C4-2B (cell line): ENCODE measurements around the gene FGGY.
"Not testable (repeated sequence)": the region's sequence is repeated elsewhere in the genome, so short reads cannot be mapped to it uniquely, and the experiment has no call there.

Experiments
- H3K27ac ChIP-seq: fragments of 450-650 bp; 2 replicates; pipeline ENCODE4 v1.5.1; 2017
- ZFX ChIP-seq: fragments of 450-650 bp; IDR thresholded peaks from 2 replicates; pipeline ENCODE4 v1.6.1; 2017
- TF ChIP-seq, protein P1 (sequence below): fragments of 450-650 bp; conservative IDR thresholded peaks from 2 replicates; pipeline ENCODE4 v1.5.1; 2017; ENCODE audit warnings: mild to moderate bottlenecking

Gene FGGY

DNA sequence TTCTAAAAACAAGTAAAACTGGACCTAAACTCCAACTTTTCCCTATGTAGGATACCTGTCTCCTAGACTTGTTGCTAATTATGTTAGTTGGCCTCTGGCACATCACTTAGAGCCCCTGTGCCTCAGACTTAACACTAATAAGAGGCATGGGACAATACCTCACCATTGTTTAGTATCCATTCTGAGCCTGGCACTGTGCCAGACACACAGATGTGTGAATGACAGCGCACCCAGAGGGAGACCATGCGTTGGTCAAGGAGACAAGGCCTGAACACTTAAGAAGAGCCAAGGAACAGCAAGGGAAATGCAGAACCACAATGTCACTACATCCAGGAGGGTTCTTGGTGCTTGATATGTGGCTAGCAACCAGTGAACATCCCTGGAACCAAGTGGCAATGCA lies 189.1 kb downstream of the FGGY start:
- H3K27ac ChIP-seq = no peak overlapping the region
- no peak for TF ChIP-seq ZFX
- TF ChIP-seq, protein P1, sequence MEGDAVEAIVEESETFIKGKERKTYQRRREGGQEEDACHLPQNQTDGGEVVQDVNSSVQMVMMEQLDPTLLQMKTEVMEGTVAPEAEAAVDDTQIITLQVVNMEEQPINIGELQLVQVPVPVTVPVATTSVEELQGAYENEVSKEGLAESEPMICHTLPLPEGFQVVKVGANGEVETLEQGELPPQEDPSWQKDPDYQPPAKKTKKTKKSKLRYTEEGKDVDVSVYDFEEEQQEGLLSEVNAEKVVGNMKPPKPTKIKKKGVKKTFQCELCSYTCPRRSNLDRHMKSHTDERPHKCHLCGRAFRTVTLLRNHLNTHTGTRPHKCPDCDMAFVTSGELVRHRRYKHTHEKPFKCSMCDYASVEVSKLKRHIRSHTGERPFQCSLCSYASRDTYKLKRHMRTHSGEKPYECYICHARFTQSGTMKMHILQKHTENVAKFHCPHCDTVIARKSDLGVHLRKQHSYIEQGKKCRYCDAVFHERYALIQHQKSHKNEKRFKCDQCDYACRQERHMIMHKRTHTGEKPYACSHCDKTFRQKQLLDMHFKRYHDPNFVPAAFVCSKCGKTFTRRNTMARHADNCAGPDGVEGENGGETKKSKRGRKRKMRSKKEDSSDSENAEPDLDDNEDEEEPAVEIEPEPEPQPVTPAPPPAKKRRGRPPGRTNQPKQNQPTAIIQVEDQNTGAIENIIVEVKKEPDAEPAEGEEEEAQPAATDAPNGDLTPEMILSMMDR = no peak

DNA sequence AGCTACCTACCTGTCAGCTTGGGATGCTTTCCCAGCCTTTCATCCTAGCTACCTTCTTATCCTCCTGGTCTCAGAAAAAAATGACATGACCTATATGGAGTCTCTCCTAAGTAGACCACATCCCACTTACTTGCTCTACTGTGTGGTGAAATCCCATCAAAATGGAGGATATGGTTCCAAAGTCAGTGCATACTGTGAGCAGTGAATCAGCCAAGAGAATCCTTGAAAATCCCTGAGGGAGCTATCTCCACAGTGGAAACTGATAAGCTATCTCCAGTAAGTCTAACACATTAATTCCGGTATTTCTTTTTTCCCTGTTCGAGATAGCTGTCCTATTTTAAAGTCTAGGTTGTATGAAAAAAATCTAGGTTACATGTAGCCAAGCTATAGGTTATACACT lies 189.7 kb downstream of the FGGY start:
- TF ChIP-seq, protein P1 = no peak
- TF ChIP-seq ZFX = no peak
- H3K27ac ChIP-seq = no peak overlapping the region

DNA sequence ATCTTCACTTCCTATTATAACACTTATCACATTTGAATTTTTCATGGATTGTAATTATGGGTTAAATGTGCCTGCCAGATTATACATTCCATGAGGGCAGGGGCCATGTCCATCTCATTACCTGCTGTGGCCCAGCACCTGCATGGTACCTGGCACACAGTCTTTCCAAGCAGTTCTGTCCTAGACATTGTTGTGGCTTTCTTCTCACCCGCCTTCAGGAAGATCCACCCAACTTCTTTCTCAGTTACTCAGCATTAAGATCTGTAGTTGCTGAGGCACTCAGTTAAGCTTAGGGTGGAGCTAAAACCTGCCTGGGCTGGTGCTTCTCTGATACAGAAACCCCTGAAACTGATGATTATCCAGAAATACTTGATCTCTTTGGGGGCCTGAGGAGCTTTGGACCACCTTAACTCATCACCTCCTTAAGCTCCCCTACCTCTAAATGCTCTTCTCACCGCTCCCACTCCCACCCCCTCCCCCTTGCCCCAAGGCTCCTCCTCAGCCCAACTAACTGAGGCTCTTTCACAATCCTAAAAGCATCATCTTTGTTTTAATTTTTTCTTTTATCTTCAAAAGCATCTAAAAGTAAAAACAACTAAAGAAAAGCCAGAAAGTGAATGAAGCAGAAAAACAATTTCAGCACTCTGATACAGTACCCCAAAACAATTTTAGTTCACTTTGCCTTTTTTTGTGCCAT lies 190.6 kb downstream of the FGGY start:
- no peak for TF ChIP-seq ZFX
- TF ChIP-seq, protein P1 = no peak
- H3K27ac ChIP-seq = no peak overlapping the region

DNA sequence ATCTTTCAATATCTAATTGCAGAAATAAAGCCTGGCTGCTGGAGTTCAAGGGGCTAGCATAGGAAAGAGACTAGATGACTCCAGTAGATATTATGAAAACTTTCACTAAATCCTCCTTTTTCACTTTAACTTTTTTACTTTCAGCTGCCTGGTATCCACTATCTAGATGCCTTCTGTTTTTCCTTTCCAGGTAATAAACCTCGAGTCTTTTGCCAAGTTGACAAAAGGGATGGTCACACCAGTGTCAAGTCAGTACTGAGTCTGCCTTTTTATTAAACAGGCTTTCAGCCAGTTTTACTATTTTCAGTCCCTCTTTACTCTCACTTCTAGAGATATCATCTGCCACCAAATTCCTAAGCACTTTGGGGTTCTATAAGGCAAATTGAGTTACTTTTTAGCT lies 195.6 kb downstream of the FGGY start:
- no peak overlapping the region for H3K27ac ChIP-seq
- TF ChIP-seq ZFX = no peak
- TF ChIP-seq, protein P1 = no peak

DNA sequence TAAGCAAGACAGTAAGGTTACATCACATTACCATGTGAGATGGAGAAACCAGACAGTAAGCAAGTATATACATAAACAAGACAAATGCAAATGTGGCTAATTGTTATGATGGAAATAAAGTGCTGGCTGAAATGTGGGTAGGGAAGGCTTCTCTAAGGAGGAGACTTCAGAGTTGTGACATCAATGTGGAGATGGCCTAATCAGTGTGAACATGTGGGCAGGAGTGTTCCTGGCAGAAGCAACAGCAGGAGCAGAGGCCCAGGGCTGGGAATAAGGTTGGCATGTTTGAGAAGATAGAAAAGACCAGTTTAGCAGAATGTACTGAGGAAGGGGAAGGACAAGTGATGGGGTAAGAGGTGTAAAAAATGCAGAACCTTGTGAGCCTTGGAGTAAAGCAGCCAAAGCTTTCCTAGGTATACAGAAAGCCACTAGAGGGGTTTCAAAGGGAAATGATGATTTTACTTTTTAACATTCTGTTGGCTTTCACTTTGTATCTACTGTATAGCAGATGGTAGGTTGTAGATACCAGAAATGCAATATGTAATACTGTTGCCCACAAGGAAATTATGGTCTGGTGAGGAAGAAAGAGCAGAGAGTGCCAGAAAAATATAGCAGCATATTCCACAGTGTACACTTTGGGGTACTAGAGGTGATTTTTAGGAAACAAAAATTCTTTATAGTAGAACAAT lies 197.4 kb downstream of the FGGY start:
- no peak overlapping the region for H3K27ac ChIP-seq
- no peak for TF ChIP-seq ZFX
- TF ChIP-seq, protein P1 = no peak

DNA sequence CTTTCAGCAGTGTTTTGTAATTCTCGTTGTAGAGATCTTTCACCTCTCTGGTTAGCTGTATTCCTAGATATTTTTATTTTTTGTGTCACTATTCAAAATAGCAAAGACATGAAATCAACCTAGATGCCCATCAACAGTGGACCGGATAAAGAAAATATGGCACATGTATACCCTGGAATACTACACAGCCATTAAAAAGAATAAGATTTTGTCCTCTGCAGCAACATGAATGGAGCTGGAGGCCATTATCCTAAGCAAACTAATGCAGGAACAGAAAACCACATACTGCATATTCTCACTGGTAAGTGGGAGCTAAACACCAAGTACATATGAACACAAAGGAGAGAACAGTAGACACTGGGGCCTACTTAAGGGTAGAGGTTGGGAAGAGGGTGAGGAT lies 199.3 kb downstream of the FGGY start:
- not testable (repeated sequence) for H3K27ac ChIP-seq

DNA sequence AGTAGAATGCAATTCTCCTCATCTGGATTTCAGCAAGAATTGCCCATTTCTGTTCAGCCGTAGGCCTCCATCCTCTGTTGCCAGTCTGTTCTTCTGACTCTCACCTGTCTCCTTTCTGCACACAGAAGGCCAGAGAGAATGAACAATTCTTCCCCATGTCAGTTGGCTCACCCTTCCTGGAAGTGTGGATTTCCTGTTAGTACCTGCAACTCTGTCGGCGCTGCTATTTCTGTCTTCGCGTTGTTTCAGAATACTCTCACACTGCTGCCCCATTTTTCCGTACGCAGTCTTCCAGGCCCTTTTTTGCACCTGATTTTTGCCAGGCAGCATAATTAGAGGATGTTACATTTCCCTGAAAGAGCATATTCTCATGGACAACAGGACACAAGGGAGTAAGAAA lies 200.7 kb downstream of the FGGY start:
- TF ChIP-seq, protein P1 = no peak
- TF ChIP-seq ZFX = no peak
- H3K27ac ChIP-seq = no peak overlapping the region

DNA sequence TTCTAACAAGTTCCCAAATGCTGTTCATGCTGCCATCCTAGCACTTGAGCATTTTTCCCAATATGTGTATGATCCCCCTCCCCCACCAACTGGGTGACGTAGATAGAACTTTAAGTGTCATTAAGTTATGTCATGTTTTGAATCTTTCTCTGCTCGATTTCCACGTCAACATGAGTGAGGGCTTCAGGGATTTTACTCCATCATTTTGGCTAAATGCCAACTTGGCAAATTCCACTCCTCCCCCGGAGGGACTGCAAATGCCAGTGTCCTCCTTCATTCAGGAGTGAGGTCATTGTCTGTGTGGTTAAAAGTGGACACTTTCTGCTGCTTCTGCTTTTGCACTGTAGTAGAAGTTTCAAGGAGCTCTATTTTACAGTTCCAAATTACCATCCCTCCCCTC lies 201.7 kb downstream of the FGGY start:
- TF ChIP-seq, protein P1 = no peak
- no peak for TF ChIP-seq ZFX
- no peak overlapping the region for H3K27ac ChIP-seq
